Activated B cell treated with CpG ODN at 0.5 μM for 24 hours (primary cell): ENCODE results near the gene PCNT. TPM values are rescaled to one million over a fixed set of nuclear protein-coding genes. Genes with fewer than 3 reads are reported as not detected.

Source experiments
- ATAC-seq: fragments of 200-7000 bp; cut with Tn5 transposase; one replicate; pipeline ENCODE4 v1.10.0; 2021; ENCODE audit warnings: low read depth, mild to moderate bottlenecking, moderate library complexity
- CTCF ChIA-PET: fragments of 350-600 bp; sonication (Branson Sonifier 250); formaldehyde crosslinking; loops from one replicate; lab custom pipeline; 2021; ENCODE audit warnings: antibody characterized with exemption; lab: Charles Lee
- POLR2A ChIA-PET: fragments of 350-600 bp; sonication (Branson Sonifier 250); formaldehyde crosslinking; loops from one replicate; lab custom pipeline; 2021; ENCODE audit warnings: antibody characterized with exemption; lab: Charles Lee
- DNase-seq: peaks from one replicate; pipeline ENCODE4 v3.0.0; 2022
- H3K27ac Mint-ChIP-seq: one replicate; pipeline ENCODE4 v1.8.0; 2020; ENCODE audit warnings: mixed read lengths
- H3K27me3 Mint-ChIP-seq: one replicate; pipeline ENCODE4 v1.8.0; 2021; ENCODE audit warnings: mixed read lengths
- H3K36me3 Mint-ChIP-seq: one replicate; pipeline ENCODE4 v1.8.0; 2021; ENCODE audit warnings: low read depth, mixed read lengths
- H3K4me1 Mint-ChIP-seq: one replicate; pipeline ENCODE4 v1.8.0; 2021; ENCODE audit warnings: mixed read lengths
- H3K4me3 Mint-ChIP-seq: one replicate; pipeline ENCODE4 v1.8.0; 2020; ENCODE audit warnings: mild to moderate bottlenecking, mixed read lengths
- H3K9me3 Mint-ChIP-seq: one replicate; pipeline ENCODE4 v1.8.0; 2020; ENCODE audit warnings: mixed read lengths
- CTCF ChIP-seq: fragments of 200-600 bp; IDR thresholded peaks from one replicate; pipeline ENCODE4 v1.8.0; 2022; ENCODE audit warnings: antibody characterized with exemption, mild to moderate bottlenecking
- intact Hi-C: fragments of 100-400 bp; cut with micrococcal nuclease; formaldehyde crosslinking; loops from one replicate; pipeline ENCODE4 v1.15.1; 2024
- total RNA-seq: library from RNA; stranded (reverse); gene quantifications from 2 replicates; pipeline ENCODE4 v1.2.3, GENCODE V29; 2022

PCNT gene
- total RNA-seq, 1 donor from 2014 or later = 39.7 TPM

- ChIA-PET CTCF (no interaction called here), POLR2A (no interaction called here)
- no peaks in the 10 kb centered on the region for H3K27me3 Mint-ChIP-seq
- no peak overlapping the region for H3K27ac Mint-ChIP-seq
- intact Hi-C loops = no loop called here
- H3K9me3 Mint-ChIP-seq = no peaks in the 10 kb centered on the region
- H3K4me1 Mint-ChIP-seq = no peaks in the 10 kb centered on the region
- no peak for ATAC-seq
- peaks cover 37% of the 10 kb centered on the region for H3K36me3 Mint-ChIP-seq
- no peak for TF ChIP-seq CTCF
- no peak overlapping the region for H3K4me3 Mint-ChIP-seq
- DNase-seq = no peak
Measured at GRCh38 chr21:46482846-46483231, 158.9 kb downstream of the PCNT start.

GRCh38 chr21:46483300-46484295 lies 159.6 kb downstream of the PCNT start:
- H3K4me1 Mint-ChIP-seq = no peaks in the 10 kb centered on the region
- POLR2A ChIA-PET = no interaction called here
- H3K9me3 Mint-ChIP-seq = no peaks in the 10 kb centered on the region
- H3K27ac Mint-ChIP-seq = no peak overlapping the region
- peaks cover 40% of the 10 kb centered on the region for H3K36me3 Mint-ChIP-seq
- H3K27me3 Mint-ChIP-seq = no peaks in the 10 kb centered on the region
- intact Hi-C loops = no loop called here
- no peak for ATAC-seq
- no peak overlapping the region for H3K4me3 Mint-ChIP-seq
- no peak for TF ChIP-seq CTCF
- no peak for DNase-seq
- CTCF ChIA-PET = no interaction called here

GRCh38 chr21:46486481-46487126 lies 162.6 kb downstream of the PCNT start:
- DNase-seq = no peak
- ATAC-seq = no peak
- ChIA-PET POLR2A (no interaction called here), CTCF (no interaction called here)
- intact Hi-C loops = no loop called here
- Mint-ChIP-seq H3K27ac (no peak overlapping the region), H3K9me3 (no peaks in the 10 kb centered on the region), H3K36me3 (peaks cover 42% of the 10 kb centered on the region), H3K4me1 (no peaks in the 10 kb centered on the region), H3K4me3 (no peak overlapping the region), H3K27me3 (no peaks in the 10 kb centered on the region)
- no peak for TF ChIP-seq CTCF

- DNase-seq (no peak), ATAC-seq (no peak)
- Mint-ChIP-seq H3K27ac (no peak overlapping the region), H3K4me3 (no peak overlapping the region), H3K27me3 (no peaks in the 10 kb centered on the region), H3K36me3 (peaks cover 64% of the 10 kb centered on the region), H3K4me1 (no peaks in the 10 kb centered on the region), H3K9me3 (no peaks in the 10 kb centered on the region)
- intact Hi-C loops = no loop called here
- ChIA-PET CTCF (no interaction called here), POLR2A (no interaction called here)
- no peak for TF ChIP-seq CTCF
Measured at GRCh38 chr21:46489162-46489663, 165.3 kb downstream of the PCNT start.

- no peaks in the 10 kb centered on the region for H3K9me3 Mint-ChIP-seq
- no peak for TF ChIP-seq CTCF
- no peak overlapping the region for H3K4me3 Mint-ChIP-seq
- ATAC-seq (no peak), DNase-seq (no peak)
- H3K27me3 Mint-ChIP-seq = no peaks in the 10 kb centered on the region
- no peaks in the 10 kb centered on the region for H3K4me1 Mint-ChIP-seq
- H3K27ac Mint-ChIP-seq = no peak overlapping the region
- ChIA-PET CTCF (no interaction called here), POLR2A (no interaction called here)
- peaks cover 69% of the 10 kb centered on the region for H3K36me3 Mint-ChIP-seq
- intact Hi-C loops = no loop called here
Measured at GRCh38 chr21:46489800-46490199, 165.8 kb downstream of the PCNT start.
